HG03139 (cell line): ENCODE measurements around the gene EPS8L3.

Source experiments
- ATAC-seq: cut with Tn5 transposase; IDR thresholded peaks from one replicate; pipeline ENCODE4 v1.9.1; 2021; ENCODE audit not compliant: unreplicated experiment

EPS8L3 gene

GRCh38 chr1:109739738-109740614, 23.7 kb downstream of the EPS8L3 start:
- ATAC-seq: peak; percentile 77

GRCh38 chr1:109733236-109733870, 30.4 kb downstream of the EPS8L3 start:
- no peak for ATAC-seq

DNA sequence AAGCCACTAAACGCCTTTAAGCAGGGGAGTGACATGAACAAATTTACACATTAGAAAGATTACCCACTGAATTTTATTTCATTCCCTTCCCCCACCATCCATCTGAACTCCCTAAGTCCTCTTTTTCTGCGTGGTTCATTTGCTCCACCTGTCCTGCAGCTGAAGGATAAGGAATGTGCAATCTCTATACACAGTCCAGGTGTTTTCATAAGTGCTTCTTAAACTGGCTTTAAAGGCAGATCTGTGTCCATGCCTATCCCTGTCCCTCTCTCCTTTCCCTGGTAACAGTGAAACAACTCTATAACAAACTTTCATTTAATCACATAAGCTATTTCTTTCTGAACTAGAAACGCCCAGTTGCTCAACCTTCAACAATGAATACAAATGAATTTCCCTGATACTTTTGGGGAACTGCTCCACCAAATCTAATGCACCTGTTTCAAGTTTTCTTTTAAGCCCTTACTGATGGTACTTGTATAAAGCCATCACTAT, 31.3 kb downstream of the EPS8L3 start:
- no peak for ATAC-seq

- ATAC-seq: no peak
These were observed 33.1 kb downstream of the EPS8L3 start for GRCh38 chr1:109730666-109731065.

GRCh38 chr1:109728870-109729269, 34.9 kb downstream of the EPS8L3 start:
- ATAC-seq: no peak

DNA sequence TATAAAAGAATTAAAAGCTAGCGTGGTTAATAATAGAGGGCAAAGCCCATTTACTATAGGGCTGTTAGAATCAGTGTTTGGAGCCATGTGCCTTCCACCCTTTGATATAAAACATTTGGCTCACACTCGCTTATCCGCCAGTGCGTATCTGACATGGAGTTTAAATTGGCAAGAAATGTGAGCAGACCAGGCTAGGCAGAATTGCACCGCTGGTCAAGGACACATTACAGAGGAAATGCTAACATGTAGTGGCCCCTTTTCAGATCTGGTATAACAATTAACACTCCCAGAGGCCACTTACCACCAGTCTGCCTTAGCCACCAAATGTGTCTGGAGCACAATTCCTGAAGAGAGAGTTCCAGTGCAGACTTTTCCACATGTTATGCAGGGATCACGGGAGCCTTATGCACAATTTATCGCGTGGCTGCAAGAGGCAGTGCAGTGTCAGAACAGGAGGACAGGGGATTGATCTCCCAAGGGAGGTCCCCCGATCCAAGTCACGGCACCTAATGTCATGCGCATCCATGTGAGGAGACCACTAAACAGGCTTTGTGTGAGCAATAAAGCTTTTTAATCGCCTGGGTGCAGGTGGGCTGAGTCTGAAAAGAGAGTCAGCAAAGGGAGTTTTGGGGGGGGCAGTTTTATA, 36.9 kb downstream of the EPS8L3 start:
- no peak for ATAC-seq

GRCh38 chr1:109726007-109726406, 37.7 kb downstream of the EPS8L3 start:
- ATAC-seq: no peak

GRCh38 chr1:109725510-109725909, 38.2 kb downstream of the EPS8L3 start:
- ATAC-seq: no peak

DNA sequence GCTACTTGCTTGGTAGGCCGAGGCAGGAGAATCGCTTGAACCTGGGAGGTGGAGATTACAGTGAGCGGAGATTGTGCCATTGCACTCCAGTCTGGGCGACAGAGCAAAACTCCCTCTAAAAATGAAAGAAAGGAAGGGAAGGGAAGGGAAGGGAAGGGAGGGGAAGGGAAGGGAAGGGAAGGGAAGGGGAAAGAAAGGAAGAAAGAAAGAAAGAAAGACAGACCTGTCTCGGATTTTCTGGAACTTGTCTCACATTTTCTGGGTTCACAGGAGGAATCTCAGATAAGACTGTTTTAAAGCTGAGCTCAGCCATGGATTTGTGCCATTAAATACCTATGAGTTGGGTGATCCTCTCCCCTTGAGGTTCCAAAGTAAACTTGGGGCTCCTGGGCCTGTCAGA, 38.8 kb downstream of the EPS8L3 start:
- no peak for ATAC-seq

DNA sequence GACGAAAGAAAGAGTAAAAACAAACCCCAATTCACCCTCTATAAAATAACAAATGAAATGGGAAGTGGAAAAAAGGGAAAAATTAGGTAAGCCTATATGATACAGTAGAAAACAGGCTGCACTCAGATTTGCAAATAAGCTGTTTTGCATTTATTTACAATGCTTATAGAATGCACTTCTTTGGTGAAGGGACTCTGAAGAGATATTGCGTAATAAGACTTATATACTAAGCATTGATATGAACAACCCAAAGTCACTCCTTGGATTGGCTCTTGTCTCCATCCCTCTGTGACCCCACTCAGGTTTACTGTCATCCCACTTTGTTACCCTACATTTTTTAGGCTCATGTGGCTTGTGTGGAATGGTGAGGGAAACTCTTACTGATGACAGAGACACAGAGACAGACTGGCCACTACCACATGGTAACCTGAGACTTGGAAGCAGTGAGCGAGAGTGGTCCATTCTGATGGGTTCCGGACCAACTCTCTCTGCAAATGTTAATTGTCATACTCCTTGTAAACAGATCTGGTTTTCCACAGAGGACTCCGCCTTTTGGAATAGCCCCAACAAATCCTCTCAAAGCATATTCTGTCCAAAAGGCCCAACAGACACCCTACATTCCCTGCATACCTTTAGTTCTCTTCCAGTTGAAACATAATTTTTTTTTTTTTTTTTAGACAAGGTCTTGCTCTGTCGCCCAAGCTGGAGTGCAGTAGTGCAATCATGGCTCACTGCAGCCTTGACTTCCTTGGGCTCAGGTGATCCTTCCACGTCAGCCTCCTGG, 40.6 kb downstream of the EPS8L3 start:
- ATAC-seq: no peak

- ATAC-seq: no peak
These were observed 41.8 kb downstream of the EPS8L3 start for GRCh38 chr1:109721971-109722370.

GRCh38 chr1:109721042-109721441, 42.7 kb downstream of the EPS8L3 start:
- ATAC-seq: no peak

DNA sequence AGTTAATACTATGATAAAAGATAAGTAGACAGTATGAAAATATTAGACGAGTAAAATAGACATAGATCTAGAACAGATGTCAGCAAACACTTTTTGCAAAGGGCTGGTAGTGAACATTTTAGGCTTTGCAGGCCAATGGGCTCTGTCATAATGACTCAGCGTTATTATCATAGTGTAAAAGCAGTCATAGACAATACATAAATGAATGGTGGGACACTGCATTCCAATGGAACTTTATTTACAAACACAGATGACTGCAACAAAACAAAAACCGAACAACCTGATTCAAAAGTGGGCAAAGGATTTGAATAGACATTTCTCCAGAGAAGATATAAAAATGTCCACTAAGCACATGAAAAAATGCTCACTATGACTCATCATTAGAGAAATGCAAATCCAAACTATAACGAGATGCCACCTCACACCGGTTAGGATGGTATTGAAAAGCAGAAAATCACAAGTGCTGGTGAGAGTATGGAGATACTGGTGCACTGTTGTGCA, 44.3 kb downstream of the EPS8L3 start:
- ATAC-seq: no peak

- no peak for ATAC-seq
These were observed 45.2 kb downstream of the EPS8L3 start for GRCh38 chr1:109718495-109718894.

- no peak for ATAC-seq
These were observed 46.0 kb downstream of the EPS8L3 start for GRCh38 chr1:109717729-109718128.

DNA sequence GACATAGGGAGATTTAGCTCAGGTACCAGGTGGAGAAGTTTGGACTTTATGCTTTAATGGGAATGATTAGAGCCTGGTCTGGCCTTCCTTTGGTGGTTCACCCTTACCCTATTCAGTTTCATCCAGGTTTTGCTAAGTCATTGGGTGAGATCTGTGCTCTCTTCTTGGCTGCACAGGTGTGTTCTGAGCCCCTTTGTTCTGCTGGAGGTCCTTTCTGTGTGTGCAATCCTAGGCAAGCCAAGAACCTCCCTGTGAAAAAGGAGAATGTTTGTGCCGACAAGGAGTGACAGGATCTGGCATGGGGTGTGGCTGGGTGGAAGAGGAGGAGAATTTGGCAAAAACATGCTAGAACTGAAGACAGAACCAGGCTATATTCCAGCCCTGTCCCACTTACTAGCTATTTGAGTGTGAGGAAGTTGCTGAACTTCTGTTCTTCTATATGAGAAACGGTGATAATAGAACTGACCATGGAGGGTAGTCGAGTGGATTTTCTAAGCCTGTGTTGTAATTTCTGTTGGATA, 47.1 kb downstream of the EPS8L3 start:
- no peak for ATAC-seq

DNA sequence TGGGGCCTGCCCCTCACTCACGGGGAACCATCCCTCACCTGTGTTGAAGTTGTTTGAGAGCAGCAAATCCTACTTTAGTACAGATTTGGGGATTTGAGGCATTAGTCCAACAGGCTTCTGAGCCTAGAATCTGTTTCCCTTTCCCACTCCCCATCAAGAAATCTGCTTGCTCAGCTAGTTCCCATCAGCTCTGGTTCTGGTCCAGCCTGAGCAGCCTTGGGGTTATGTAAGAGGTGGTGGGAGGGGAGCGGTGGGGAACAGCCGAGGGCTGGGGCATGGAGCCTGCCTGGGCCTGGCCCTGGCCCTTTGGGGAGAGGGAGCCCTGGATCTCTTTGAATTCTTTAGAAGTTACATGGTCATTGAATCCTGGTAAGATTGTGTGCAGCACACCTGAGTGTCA, 47.6 kb downstream of the EPS8L3 start:
- no peak for ATAC-seq

GRCh38 chr1:109714661-109715372, 48.9 kb downstream of the EPS8L3 start:
- no peak for ATAC-seq

GRCh38 chr1:109713636-109714035, 50.1 kb downstream of the EPS8L3 start:
- ATAC-seq: no peak

GRCh38 chr1:109712321-109712864, 51.3 kb downstream of the EPS8L3 start:
- no peak for ATAC-seq
